CD4-positive, alpha-beta T cell (primary cell): Measurements from ENCODE around the gene TMEM164. TPM values are rescaled to one million over a fixed set of nuclear protein-coding genes. Genes with fewer than 3 reads are reported as not detected.

Experiments
- ATAC-seq: fragments of 200-7000 bp; cut with Tn5 transposase; one replicate; pipeline ENCODE4 v1.10.0; 2022; ENCODE audit warnings: mild to moderate bottlenecking; ENCODE audit not compliant: poor library complexity
- CTCF ChIA-PET: fragments of 350-600 bp; sonication (Branson Sonifier 250); formaldehyde crosslinking; loops from one replicate; lab custom pipeline; 2021; ENCODE audit warnings: antibody characterized with exemption, inconsistent platforms; lab: Charles Lee
- POLR2A ChIA-PET: fragments of 350-600 bp; sonication (Branson Sonifier 250); formaldehyde crosslinking; loops from one replicate; lab custom pipeline; 2021; ENCODE audit warnings: antibody characterized with exemption, inconsistent platforms; lab: Charles Lee
- DNase-seq, 14 experiments: peaks; one replicate each; pipeline ENCODE4 v3.0.0-alpha.2; 2013 to 2020; ENCODE audit warnings: mixed read lengths in 2 of 14
- H3K27ac ChIP-seq, 2 donors: one replicate each; pipeline versions ENCODE4 v1.5.1 to v1.7.0; 2013; ENCODE audit warnings: low read length in 2 of 2, low read depth in 1 of 2, mild to moderate bottlenecking in 1 of 2
- H3K27me3 ChIP-seq, 2 experiments: 1 replicate in 1 of 2; 2 replicates in 1 of 2; pipeline versions ENCODE4 v1.6.1 to v1.7.0; 2013; ENCODE audit warnings: low read length in 2 of 2, control low read depth in 1 of 2, mild to moderate bottlenecking in 1 of 2, moderate library complexity in 1 of 2; ENCODE audit not compliant: insufficient read depth in 2 of 2, control insufficient read depth in 1 of 2
- H3K36me3 ChIP-seq: one replicate; pipeline ENCODE4 v1.6.1; 2013; ENCODE audit warnings: low read length, control low read depth; ENCODE audit not compliant: insufficient read depth
- H3K4me1 ChIP-seq: one replicate; pipeline ENCODE4 v1.6.1; 2013; ENCODE audit warnings: low read length, control low read depth; ENCODE audit not compliant: insufficient read depth
- H3K4me3 ChIP-seq: one replicate; pipeline ENCODE4 v1.5.1; 2013; ENCODE audit warnings: mild to moderate bottlenecking, low read length, moderate library complexity
- H3K9me3 ChIP-seq, 2 experiments: 1 replicate in 1 of 2; 2 replicates in 1 of 2; pipeline versions ENCODE4 v1.6.1 to v1.7.0; 2013; ENCODE audit warnings: low read length in 2 of 2, mild to moderate bottlenecking in 2 of 2, control low read depth in 1 of 2, moderate library complexity in 1 of 2; ENCODE audit not compliant: control insufficient read depth in 1 of 2, insufficient read depth in 1 of 2
- H3K27ac Mint-ChIP-seq: one replicate; pipeline ENCODE4 v1.8.0; 2020; ENCODE audit warnings: mixed read lengths
- H3K27me3 Mint-ChIP-seq: one replicate; pipeline ENCODE4 v1.8.0; 2021; ENCODE audit warnings: mixed read lengths
- H3K36me3 Mint-ChIP-seq: one replicate; pipeline ENCODE4 v1.8.0; 2021; ENCODE audit warnings: low read depth, mixed read lengths
- H3K4me1 Mint-ChIP-seq: one replicate; pipeline ENCODE4 v1.8.0; 2021; ENCODE audit warnings: low read depth, mixed read lengths
- H3K4me3 Mint-ChIP-seq: one replicate; pipeline ENCODE4 v1.8.0; 2020; ENCODE audit warnings: mild to moderate bottlenecking, mixed read lengths
- H3K9me3 Mint-ChIP-seq: one replicate; pipeline ENCODE4 v1.8.0; 2020; ENCODE audit warnings: mixed read lengths
- intact Hi-C, 2 experiments: fragments of 100-400 bp; cut with DNase I in 1 of 2; cut with micrococcal nuclease in 1 of 2; formaldehyde crosslinking; loops; one replicate each; pipeline versions ENCODE4 v1.15.1 to v1.9.0; 2023 to 2025; cut with DNase I, micrococcal nuclease
- total RNA-seq, 174 experiments: library from RNA in 2 of 174; stranded (reverse) in 2 of 174; gene quantifications; one replicate each; pipeline ENCODE4 v1.2.3 and lab custom pipeline; 2021 to 2026
- TF ChIP-seq, protein P1 (sequence below): fragments of 200-600 bp; IDR thresholded peaks from one replicate; pipeline ENCODE4 v1.8.0; 2022; ENCODE audit warnings: antibody characterized with exemption, mild to moderate bottlenecking

Gene TMEM164
- total RNA-seq, 2 experiments from 2014 or later, result 11.1 to 13.4 TPM

DNA sequence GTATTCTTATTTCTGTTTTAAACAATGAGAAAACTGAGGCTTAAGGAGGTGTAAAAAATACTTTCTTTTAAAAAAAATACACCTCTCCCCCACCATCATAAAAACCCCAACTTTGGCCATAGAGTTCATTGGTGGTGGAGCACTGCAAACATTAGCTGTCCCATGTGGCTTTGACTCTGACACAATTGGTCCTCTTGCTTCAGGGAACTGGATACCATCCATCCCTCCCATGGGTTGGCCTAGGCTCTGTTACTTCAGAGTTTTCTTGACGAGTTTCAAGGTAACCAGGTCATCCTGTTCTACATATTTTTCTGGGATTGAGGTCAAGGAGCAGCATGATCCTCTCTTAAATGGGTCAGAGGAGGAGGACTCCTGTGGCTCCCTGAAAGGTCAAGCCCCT lies 50.5 kb downstream of the TMEM164 start:
- Histone ChIP-seq H3K27me3 (no peaks in the 10 kb centered on the region), H3K36me3 (peaks cover 6% of the 10 kb centered on the region), H3K4me1 (no peaks in the 10 kb centered on the region), H3K9me3 (no peaks in the 10 kb centered on the region), H3K27ac (no peak overlapping the region), H3K4me3 (no peak overlapping the region)
- H3K27ac Mint-ChIP-seq, result no peak overlapping the region
- DNase-seq, result no peak
- intact Hi-C loops, result no loop called here
- H3K4me1 Mint-ChIP-seq, result peaks cover 16% of the 10 kb centered on the region
- CTCF ChIA-PET, result no interaction called here
- H3K27me3 Mint-ChIP-seq, result no peaks in the 10 kb centered on the region
- TF ChIP-seq, protein P1, sequence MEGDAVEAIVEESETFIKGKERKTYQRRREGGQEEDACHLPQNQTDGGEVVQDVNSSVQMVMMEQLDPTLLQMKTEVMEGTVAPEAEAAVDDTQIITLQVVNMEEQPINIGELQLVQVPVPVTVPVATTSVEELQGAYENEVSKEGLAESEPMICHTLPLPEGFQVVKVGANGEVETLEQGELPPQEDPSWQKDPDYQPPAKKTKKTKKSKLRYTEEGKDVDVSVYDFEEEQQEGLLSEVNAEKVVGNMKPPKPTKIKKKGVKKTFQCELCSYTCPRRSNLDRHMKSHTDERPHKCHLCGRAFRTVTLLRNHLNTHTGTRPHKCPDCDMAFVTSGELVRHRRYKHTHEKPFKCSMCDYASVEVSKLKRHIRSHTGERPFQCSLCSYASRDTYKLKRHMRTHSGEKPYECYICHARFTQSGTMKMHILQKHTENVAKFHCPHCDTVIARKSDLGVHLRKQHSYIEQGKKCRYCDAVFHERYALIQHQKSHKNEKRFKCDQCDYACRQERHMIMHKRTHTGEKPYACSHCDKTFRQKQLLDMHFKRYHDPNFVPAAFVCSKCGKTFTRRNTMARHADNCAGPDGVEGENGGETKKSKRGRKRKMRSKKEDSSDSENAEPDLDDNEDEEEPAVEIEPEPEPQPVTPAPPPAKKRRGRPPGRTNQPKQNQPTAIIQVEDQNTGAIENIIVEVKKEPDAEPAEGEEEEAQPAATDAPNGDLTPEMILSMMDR, result no peak
- no peak overlapping the region for H3K4me3 Mint-ChIP-seq
- H3K9me3 Mint-ChIP-seq, result no peaks in the 10 kb centered on the region
- no peak for ATAC-seq
- H3K36me3 Mint-ChIP-seq, result peaks cover 36% of the 10 kb centered on the region
- POLR2A ChIA-PET, result no interaction called here

DNA sequence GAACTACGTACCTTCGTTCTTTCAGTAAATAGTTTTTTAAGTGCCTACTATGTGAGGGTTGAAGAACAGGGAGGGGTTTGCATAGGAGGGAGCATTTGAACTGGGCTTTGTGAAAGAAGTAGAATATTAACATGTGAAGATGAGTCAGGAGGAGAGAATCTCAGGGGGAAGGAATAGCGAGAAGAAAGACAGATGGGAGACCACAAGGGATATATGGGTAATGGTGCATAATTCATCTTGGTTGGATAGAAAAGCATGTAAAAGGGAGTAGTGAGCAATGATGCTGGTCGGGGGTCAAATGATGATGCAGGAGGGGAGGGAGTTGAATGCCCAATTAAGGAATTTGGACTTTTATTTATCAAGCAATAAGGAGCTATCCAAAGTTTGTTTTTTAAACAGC lies 52.7 kb downstream of the TMEM164 start:
- ATAC-seq (no peak), DNase-seq (no peak)
- ChIA-PET POLR2A (no interaction called here), CTCF (no interaction called here)
- H3K4me3 Mint-ChIP-seq, result no peak overlapping the region
- peaks cover 6% of the 10 kb centered on the region for H3K36me3 ChIP-seq
- no peaks in the 10 kb centered on the region for H3K9me3 ChIP-seq
- intact Hi-C loops, result no loop called here
- H3K4me1 ChIP-seq, result no peaks in the 10 kb centered on the region
- peaks cover 9% of the 10 kb centered on the region for H3K4me1 Mint-ChIP-seq
- no peaks in the 10 kb centered on the region for H3K27me3 ChIP-seq
- H3K27ac ChIP-seq, result no peak overlapping the region
- no peaks in the 10 kb centered on the region for H3K9me3 Mint-ChIP-seq
- H3K27me3 Mint-ChIP-seq, result no peaks in the 10 kb centered on the region
- H3K4me3 ChIP-seq, result no peak overlapping the region
- H3K36me3 Mint-ChIP-seq, result peaks cover 31% of the 10 kb centered on the region
- H3K27ac Mint-ChIP-seq, result no peak overlapping the region
- TF ChIP-seq, protein P1, result no peak

DNA sequence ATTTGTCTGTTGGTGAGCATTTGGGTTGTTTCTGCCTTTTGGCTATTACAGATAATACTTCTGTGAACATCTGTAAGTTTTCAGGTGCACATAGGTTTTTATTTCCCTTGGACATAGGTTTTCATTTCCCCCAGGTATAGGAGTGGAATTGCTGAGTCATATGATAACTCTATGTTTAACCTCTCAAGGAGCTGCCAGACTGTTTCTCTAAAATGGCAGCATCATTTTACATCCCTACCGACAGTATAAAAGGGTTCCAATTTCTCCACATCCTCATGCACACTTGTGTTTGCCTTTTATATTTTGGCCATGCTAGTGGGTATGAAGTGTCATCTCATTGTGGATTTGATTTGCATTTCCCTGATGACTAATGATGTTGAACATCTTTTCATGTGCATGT lies 53.5 kb downstream of the TMEM164 start:
- H3K4me3 Mint-ChIP-seq, result no peak overlapping the region
- H3K27ac Mint-ChIP-seq, result no peak overlapping the region
- intact Hi-C loops, result no loop called here
- Histone ChIP-seq H3K36me3 (peaks cover 6% of the 10 kb centered on the region), H3K9me3 (no peaks in the 10 kb centered on the region), H3K27me3 (no peaks in the 10 kb centered on the region), H3K4me3 (no peak overlapping the region), H3K4me1 (no peaks in the 10 kb centered on the region), H3K27ac (no peak overlapping the region)
- H3K36me3 Mint-ChIP-seq, result peaks cover 31% of the 10 kb centered on the region
- TF ChIP-seq, protein P1, result no peak
- peaks cover 5% of the 10 kb centered on the region for H3K4me1 Mint-ChIP-seq
- DNase-seq, result no peak
- H3K27me3 Mint-ChIP-seq, result no peaks in the 10 kb centered on the region
- CTCF ChIA-PET, result no interaction called here
- H3K9me3 Mint-ChIP-seq, result no peaks in the 10 kb centered on the region
- POLR2A ChIA-PET, result no interaction called here
- no peak for ATAC-seq
